COR-L47 (cell line): Measurements from ENCODE around the gene DHRSX.
"Not testable (repeated sequence)": the region's sequence is repeated elsewhere in the genome, so short reads cannot be mapped to it uniquely, and the experiment has no call there.

ENCODE experiments used
- DNase-seq: peaks from one replicate; lab custom pipeline; 2025; lab: John Stamatoyannopoulos, UW

The DHRSX gene

GRCh38 chrX:2350703-2351102 lies 150.1 kb downstream of the DHRSX start:
- not testable (repeated sequence) for DNase-seq

GRCh38 chrX:2350036-2350435 lies 150.7 kb downstream of the DHRSX start:
- DNase-seq: not testable (repeated sequence)

- DNase-seq: no peak
Observed at GRCh38 chrX:2348211-2348610, 152.6 kb downstream of the DHRSX start.

- no peak for DNase-seq
Observed at GRCh38 chrX:2346158-2346557, 154.6 kb downstream of the DHRSX start.

- no peak for DNase-seq
Observed at GRCh38 chrX:2345562-2345961, 155.2 kb downstream of the DHRSX start.

- DNase-seq: no peak
Observed at GRCh38 chrX:2343413-2343812, 157.4 kb downstream of the DHRSX start.

- no peak for DNase-seq
Observed at GRCh38 chrX:2342874-2343273, 157.9 kb downstream of the DHRSX start.

GRCh38 chrX:2342281-2342688 lies 158.5 kb downstream of the DHRSX start:
- DNase-seq: no peak

GRCh38 chrX:2340991-2341390 lies 159.8 kb downstream of the DHRSX start:
- DNase-seq: no peak

GRCh38 chrX:2336181-2336580 lies 164.6 kb downstream of the DHRSX start:
- DNase-seq: no peak

GRCh38 chrX:2334237-2334636 lies 166.5 kb downstream of the DHRSX start:
- DNase-seq: no peak

GRCh38 chrX:2332252-2332651 lies 168.5 kb downstream of the DHRSX start:
- no peak for DNase-seq

- no peak for DNase-seq
Observed at GRCh38 chrX:2330910-2331309, 169.9 kb downstream of the DHRSX start.

- DNase-seq: no peak
Observed at GRCh38 chrX:2330487-2330886, 170.3 kb downstream of the DHRSX start.

- no peak for DNase-seq
Observed at GRCh38 chrX:2327423-2327822, 173.4 kb downstream of the DHRSX start.

- DNase-seq: no peak
Observed at GRCh38 chrX:2325076-2325784, 175.5 kb downstream of the DHRSX start.

- no peak for DNase-seq
Observed at GRCh38 chrX:2324151-2324550, 176.6 kb downstream of the DHRSX start.

GRCh38 chrX:2321411-2321810 lies 179.4 kb downstream of the DHRSX start:
- DNase-seq: no peak

- DNase-seq: no peak
Observed at GRCh38 chrX:2320580-2321327, 180.0 kb downstream of the DHRSX start.

- DNase-seq: no peak
Observed at GRCh38 chrX:2320089-2320488, 180.7 kb downstream of the DHRSX start.

GRCh38 chrX:2318371-2318770 lies 182.4 kb downstream of the DHRSX start:
- DNase-seq: no peak

- no peak for DNase-seq
Observed at GRCh38 chrX:2317527-2318055, 183.2 kb downstream of the DHRSX start.

GRCh38 chrX:2316534-2316933 lies 184.2 kb downstream of the DHRSX start:
- no peak for DNase-seq
